PC-9 (cell line): ENCODE measurements around the gene CLASRP.

ENCODE experiments used
- CTCF ChIP-seq: fragments of 200-600 bp; sonication (generic); conservative IDR thresholded peaks from 2 replicates; pipeline ENCODE4 v1.6.1; 2017; ENCODE audit warnings: mixed run types, antibody characterized with exemption, mild to moderate bottlenecking, moderate library complexity
- EZH2 ChIP-seq: fragments of 200-600 bp; sonication (generic); IDR thresholded peaks from 2 replicates; pipeline ENCODE4 v1.8.0; 2017; ENCODE audit warnings: antibody characterized with exemption, low read depth

- TF ChIP-seq CTCF (no peak), EZH2 (no peak)
These were observed 78.8 kb downstream of the CLASRP start for GRCh38 chr19:45117671-45118070.
